ENCODE measurements around the gene PRR29.

The PRR29 gene

DNA sequence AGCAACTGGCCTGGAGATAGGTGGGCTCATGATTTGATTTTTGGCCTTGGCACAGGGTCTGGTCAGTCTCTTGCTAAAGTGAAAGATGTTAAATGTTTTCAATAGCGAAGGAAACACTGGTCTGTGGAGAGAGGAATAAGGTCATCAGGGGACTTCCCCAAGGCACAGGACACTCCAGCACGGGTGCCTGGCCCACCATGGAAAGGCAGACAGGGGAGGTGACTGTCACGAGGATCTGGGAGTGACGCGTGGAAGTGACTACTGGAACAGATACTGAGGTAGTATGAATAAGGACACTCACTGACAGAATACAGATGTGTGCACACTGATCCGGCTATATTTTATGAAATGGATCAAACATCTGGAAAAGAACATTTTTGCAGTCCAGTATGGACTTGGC lies 39.0 kb downstream of the PRR29 start:
- Histone ChIP-seq H3K9me3 (no peaks in the 10 kb centered on the region), H3K4me3 (ENCODE audit: low read depth, low read length) (no peak overlapping the region), H3K27me3 (no peaks in the 10 kb centered on the region), H3K4me1 (no peaks in the 10 kb centered on the region), H3K36me3 (no peaks in the 10 kb centered on the region)
- DNase-seq, result no peak
- TF ChIP-seq, protein P1, sequence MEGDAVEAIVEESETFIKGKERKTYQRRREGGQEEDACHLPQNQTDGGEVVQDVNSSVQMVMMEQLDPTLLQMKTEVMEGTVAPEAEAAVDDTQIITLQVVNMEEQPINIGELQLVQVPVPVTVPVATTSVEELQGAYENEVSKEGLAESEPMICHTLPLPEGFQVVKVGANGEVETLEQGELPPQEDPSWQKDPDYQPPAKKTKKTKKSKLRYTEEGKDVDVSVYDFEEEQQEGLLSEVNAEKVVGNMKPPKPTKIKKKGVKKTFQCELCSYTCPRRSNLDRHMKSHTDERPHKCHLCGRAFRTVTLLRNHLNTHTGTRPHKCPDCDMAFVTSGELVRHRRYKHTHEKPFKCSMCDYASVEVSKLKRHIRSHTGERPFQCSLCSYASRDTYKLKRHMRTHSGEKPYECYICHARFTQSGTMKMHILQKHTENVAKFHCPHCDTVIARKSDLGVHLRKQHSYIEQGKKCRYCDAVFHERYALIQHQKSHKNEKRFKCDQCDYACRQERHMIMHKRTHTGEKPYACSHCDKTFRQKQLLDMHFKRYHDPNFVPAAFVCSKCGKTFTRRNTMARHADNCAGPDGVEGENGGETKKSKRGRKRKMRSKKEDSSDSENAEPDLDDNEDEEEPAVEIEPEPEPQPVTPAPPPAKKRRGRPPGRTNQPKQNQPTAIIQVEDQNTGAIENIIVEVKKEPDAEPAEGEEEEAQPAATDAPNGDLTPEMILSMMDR (IDR thresholded peaks at IDR 0.05; ENCODE audit: low read depth, low read length), result no peak

DNA sequence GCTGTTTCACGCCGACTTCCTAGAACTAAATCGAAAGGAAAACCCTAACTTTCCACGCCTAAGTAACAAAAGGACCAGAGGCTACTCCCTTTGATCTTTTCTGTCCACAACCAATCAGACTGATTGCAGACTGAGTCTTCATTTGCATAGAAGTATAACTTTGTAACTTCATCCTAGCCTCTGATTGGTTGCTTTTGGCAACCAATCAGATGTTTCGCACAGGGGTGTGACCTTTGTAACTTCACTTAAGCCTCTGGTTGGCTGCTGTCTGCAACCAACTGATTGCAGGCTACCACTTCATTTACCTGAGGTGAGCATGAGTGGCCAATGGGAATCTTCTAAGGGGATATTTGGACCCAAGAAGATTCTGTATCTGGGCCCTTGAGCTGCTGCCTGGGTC lies 39.7 kb downstream of the PRR29 start:
- H3K4me1 ChIP-seq, result no peaks in the 10 kb centered on the region
- H3K9me3 ChIP-seq, result no peaks in the 10 kb centered on the region
- no peak for DNase-seq
- no peaks in the 10 kb centered on the region for H3K36me3 ChIP-seq
- TF ChIP-seq, protein P1 (IDR thresholded peaks at IDR 0.05; ENCODE audit: low read depth, low read length), result no peak
- no peak overlapping the region for H3K4me3 ChIP-seq (ENCODE audit: low read depth, low read length)
- H3K27me3 ChIP-seq, result no peaks in the 10 kb centered on the region

DNA sequence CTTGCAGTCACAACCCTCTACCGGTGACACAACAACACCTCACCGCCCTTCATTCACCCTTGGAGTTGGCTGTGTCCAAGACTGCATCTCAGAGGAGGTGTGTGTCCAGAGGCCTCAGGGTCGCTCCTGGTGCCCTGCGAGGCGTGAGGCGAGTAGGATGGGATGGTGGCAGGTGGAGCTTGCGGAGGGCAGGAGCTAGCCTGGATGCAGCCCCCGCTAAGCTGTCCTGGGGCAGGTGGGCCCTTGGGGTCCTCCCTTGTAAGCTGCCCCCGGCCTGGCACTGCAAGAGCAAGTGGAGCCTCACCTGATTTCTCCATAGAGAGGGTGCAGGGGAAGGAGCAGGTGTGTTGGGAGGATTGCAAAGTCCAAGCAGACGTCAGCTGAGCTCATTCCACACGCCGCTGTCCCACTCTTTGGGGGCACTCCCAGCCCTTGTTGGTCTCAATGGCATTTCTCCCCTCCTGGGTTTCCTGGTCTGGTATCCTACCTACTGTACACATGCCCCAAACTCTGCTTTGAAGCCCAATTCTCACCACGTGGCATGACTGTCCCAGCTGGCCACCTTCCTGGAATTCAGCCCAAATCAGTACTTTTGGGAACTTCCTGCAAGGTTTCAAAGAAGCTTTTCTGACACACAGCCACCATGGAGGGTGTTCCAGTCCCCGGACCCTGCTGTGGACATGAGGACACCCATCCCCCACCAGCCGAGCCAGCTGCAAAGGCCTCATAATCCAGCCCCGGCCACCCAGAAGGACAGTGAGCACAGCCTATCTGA lies 40.4 kb downstream of the PRR29 start:
- no peak for DNase-seq
- TF ChIP-seq, protein P1 (IDR thresholded peaks at IDR 0.05; ENCODE audit: low read depth, low read length), result no peak
- no peaks in the 10 kb centered on the region for H3K9me3 ChIP-seq
- H3K4me3 ChIP-seq (ENCODE audit: low read depth, low read length), result no peak overlapping the region
- H3K4me1 ChIP-seq, result no peaks in the 10 kb centered on the region
- H3K36me3 ChIP-seq, result no peaks in the 10 kb centered on the region
- no peaks in the 10 kb centered on the region for H3K27me3 ChIP-seq

DNA sequence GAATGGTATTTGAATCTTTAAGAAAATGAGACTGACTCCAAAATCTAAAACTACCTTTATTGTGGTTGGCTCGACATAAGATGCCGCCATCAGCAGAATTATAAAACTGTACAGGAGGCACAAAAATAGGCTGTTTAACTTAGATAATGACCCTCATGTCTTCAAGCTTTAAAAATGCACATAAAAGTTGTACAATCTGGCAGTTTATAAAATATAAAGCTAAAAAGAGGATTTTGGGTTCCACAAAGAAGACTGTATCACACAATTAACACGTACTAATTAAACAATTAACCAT lies 40.9 kb downstream of the PRR29 start:
- TF ChIP-seq, protein P1 (IDR thresholded peaks at IDR 0.05; ENCODE audit: low read depth, low read length), result no peak
- no peaks in the 10 kb centered on the region for H3K36me3 ChIP-seq

DNA sequence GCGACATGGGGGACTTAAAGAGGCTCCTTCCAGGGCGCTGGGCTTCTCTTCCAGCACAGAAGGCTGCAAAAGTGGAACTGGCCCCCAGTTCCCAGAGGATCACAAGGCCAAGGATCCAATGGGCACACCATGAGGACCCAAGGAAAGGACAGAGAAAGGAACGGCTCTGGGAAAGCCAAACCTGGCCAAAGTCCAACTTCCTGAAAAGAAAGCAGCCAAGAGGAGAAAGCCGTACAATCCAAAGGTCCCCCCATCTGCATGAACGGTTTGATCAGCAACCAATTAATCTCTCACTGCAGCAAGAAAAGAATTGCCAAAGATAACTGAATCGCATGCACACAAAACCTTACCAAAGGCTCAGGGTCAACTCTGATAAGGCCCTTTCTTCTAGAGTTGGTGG lies 42.1 kb downstream of the PRR29 start:
- Histone ChIP-seq H3K27me3 (no peaks in the 10 kb centered on the region), H3K36me3 (no peaks in the 10 kb centered on the region)
- TF ChIP-seq, protein P1 (IDR thresholded peaks at IDR 0.05; ENCODE audit: low read depth, low read length), result no peak

More for the DNA sequence above, 40.9 kb downstream of the PRR29 start:
- Histone ChIP-seq H3K9me3 (no peaks in the 10 kb centered on the region), H3K4me1 (no peaks in the 10 kb centered on the region), H3K27me3 (no peaks in the 10 kb centered on the region), H3K4me3 (ENCODE audit: low read depth, low read length) (no peak overlapping the region)
- DNase-seq, result no peak

DNA sequence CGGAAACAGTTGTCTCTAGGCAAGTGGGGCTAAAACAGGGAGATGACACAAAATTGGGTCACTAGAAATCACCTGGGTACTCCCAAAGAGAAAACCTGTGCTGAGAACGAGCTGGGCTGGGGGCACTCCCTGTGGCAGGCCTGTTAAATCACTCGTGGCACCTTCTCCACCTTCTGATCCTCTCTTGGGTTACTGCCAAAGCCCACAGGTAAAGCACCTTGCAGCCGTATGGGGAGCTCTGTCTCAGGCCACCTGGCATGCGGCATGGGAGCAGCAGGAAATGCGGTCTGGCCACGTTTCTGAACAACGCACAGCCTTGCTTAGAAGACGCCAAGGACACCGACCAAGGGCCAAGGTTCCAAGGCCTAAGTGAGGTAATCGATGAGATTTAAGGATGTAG lies 43.8 kb downstream of the PRR29 start:
- Histone ChIP-seq H3K36me3 (no peaks in the 10 kb centered on the region), H3K9me3 (no peaks in the 10 kb centered on the region), H3K4me1 (no peaks in the 10 kb centered on the region), H3K4me3 (ENCODE audit: low read depth, low read length) (no peak overlapping the region), H3K27me3 (no peaks in the 10 kb centered on the region)
- no peak for DNase-seq
- TF ChIP-seq, protein P1 (IDR thresholded peaks at IDR 0.05; ENCODE audit: low read depth, low read length), result no peak

More for the DNA sequence above, 42.1 kb downstream of the PRR29 start:
- H3K4me1 ChIP-seq, result no peaks in the 10 kb centered on the region
- H3K4me3 ChIP-seq (ENCODE audit: low read depth, low read length), result no peak overlapping the region
- no peak for DNase-seq
- no peaks in the 10 kb centered on the region for H3K9me3 ChIP-seq
